ENCODE measurements around the gene RIT1. TPM values are rescaled to one million over a fixed set of nuclear protein-coding genes. Genes with fewer than 3 reads are reported as not detected.

The RIT1 gene
- total RNA-seq, 2 experiments from 2014 or later, result 19.1 to 21.1 TPM

- Mint-ChIP-seq H3K36me3 (peaks cover 35% of the 10 kb centered on the region), H3K4me3 (no peak overlapping the region), H3K27ac (peak overlapping the region; percentile 50), H3K4me1 (ENCODE audit: low read depth) (peaks cover 49% of the 10 kb centered on the region), H3K9me3 (no peaks in the 10 kb centered on the region), H3K27me3 (no peaks in the 10 kb centered on the region)
- intact Hi-C loops (cut with micrococcal nuclease), result no loop called here
- DNase-seq, result no peak
- POLR2A ChIA-PET, result no interaction called here
- CTCF ChIA-PET, result no interaction called here
These were observed 63.2 kb downstream of the RIT1 start for GRCh38 chr1:155847823-155848529.

Small RNA genes within 50 kb of the gene (microRNA-seq; reads per million reads assigned to microRNA genes)
- not detected for gene MIR6738 (ENCODE audit: borderline microRNAs expressed, borderline number of aligned reads, borderline replicate concordance)

Other genes with a start within 250 kb of the RIT1 start
- gene YY1AP1, start 222.6 kb downstream of the RIT1 start, total RNA-seq, result 10 to 100 TPM; 56.2 to 62.1 TPM
- gene DAP3, start 222.3 kb downstream of the RIT1 start, total RNA-seq, result 100 to 1,000 TPM; 142 to 145 TPM
- gene GON4L, start 54.1 kb downstream of the RIT1 start, total RNA-seq, result 10 to 100 TPM; 48.0 to 51.2 TPM
- 10 to 100 TPM; 25.0 to 25.1 TPM for gene SYT11, start 51.8 kb downstream of the RIT1 start, total RNA-seq
- 10 to 100 TPM; 66.1 to 70.2 TPM for gene KHDC4, start 23.1 kb upstream of the RIT1 start, total RNA-seq
- gene RXFP4, start 30.3 kb upstream of the RIT1 start, total RNA-seq, result not detected
- 100 to 1,000 TPM; 165 to 174 TPM for gene ARHGEF2, start 67.2 kb upstream of the RIT1 start, total RNA-seq
- gene SSR2, start 109.6 kb upstream of the RIT1 start, total RNA-seq, result 100 to 1,000 TPM; 171 to 175 TPM
- 10 to 100 TPM; 32.7 to 32.9 TPM for gene UBQLN4, start 142.4 kb upstream of the RIT1 start, total RNA-seq
- gene LAMTOR2, start 143.4 kb upstream of the RIT1 start, total RNA-seq, result 10 to 100 TPM; 61.4 to 65.1 TPM
- under 1 TPM; 0.52 to 0.56 TPM for gene RAB25, start 149.8 kb upstream of the RIT1 start, total RNA-seq
- under 1 TPM; 0.43 to 0.51 TPM for gene MEX3A, start 171.1 kb upstream of the RIT1 start, total RNA-seq
- gene LMNA, start 203.4 kb upstream of the RIT1 start, total RNA-seq, result 100 to 1,000 TPM; 210 to 211 TPM
- gene SEMA4A, start 242.2 kb upstream of the RIT1 start, total RNA-seq, result 10 to 100 TPM; 68.2 to 75.1 TPM